Gastroesophageal sphincter (tissue), 3 donors: Measurements from ENCODE around the gene TPRA1.

Experiments used
- POLR2A ChIP-seq, 2 donors: fragments of 450-650 bp; IDR thresholded peaks; one replicate each; pipeline ENCODE4 v1.6.1; 2017; ENCODE audit warnings: antibody characterized with exemption in 2 of 2, mild to moderate bottlenecking in 2 of 2, moderate library complexity in 1 of 2
- POLR2AphosphoS5 ChIP-seq: sonication (generic); formaldehyde crosslinking; IDR thresholded peaks from one replicate; pipeline ENCODE4 v1.6.1; 2017; ENCODE audit warnings: antibody characterized with exemption
- TF ChIP-seq, protein P1 (sequence below), 4 experiments: fragments of 200-600 bp in 2 of 4; fragments of 450-650 bp in 2 of 4; sonication (generic) in 1 of 4; IDR thresholded peaks; one replicate each; pipeline ENCODE4 v1.5.1; 2017 to 2019; ENCODE audit warnings: antibody characterized with exemption in 4 of 4, mild to moderate bottlenecking in 2 of 4, moderate library complexity in 2 of 4

GRCh38 chr3:127565711-127566110, 24.8 kb downstream of the TPRA1 start:
- TF ChIP-seq POLR2A (IDR thresholded peaks at IDR 0.05) (no peak), POLR2AphosphoS5 (no peak)
- TF ChIP-seq, protein P1, sequence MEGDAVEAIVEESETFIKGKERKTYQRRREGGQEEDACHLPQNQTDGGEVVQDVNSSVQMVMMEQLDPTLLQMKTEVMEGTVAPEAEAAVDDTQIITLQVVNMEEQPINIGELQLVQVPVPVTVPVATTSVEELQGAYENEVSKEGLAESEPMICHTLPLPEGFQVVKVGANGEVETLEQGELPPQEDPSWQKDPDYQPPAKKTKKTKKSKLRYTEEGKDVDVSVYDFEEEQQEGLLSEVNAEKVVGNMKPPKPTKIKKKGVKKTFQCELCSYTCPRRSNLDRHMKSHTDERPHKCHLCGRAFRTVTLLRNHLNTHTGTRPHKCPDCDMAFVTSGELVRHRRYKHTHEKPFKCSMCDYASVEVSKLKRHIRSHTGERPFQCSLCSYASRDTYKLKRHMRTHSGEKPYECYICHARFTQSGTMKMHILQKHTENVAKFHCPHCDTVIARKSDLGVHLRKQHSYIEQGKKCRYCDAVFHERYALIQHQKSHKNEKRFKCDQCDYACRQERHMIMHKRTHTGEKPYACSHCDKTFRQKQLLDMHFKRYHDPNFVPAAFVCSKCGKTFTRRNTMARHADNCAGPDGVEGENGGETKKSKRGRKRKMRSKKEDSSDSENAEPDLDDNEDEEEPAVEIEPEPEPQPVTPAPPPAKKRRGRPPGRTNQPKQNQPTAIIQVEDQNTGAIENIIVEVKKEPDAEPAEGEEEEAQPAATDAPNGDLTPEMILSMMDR (IDR thresholded peaks at IDR 0.05), result no peak
